Measurements from ENCODE around the gene MAFG. TPM values are rescaled to one million over a fixed set of nuclear protein-coding genes. Genes with fewer than 3 reads are reported as not detected.

The MAFG gene
- polyA plus RNA-seq, 1 of the 3 experiments (the other 2 are of a cell fraction), result 38.7 TPM

DNA sequence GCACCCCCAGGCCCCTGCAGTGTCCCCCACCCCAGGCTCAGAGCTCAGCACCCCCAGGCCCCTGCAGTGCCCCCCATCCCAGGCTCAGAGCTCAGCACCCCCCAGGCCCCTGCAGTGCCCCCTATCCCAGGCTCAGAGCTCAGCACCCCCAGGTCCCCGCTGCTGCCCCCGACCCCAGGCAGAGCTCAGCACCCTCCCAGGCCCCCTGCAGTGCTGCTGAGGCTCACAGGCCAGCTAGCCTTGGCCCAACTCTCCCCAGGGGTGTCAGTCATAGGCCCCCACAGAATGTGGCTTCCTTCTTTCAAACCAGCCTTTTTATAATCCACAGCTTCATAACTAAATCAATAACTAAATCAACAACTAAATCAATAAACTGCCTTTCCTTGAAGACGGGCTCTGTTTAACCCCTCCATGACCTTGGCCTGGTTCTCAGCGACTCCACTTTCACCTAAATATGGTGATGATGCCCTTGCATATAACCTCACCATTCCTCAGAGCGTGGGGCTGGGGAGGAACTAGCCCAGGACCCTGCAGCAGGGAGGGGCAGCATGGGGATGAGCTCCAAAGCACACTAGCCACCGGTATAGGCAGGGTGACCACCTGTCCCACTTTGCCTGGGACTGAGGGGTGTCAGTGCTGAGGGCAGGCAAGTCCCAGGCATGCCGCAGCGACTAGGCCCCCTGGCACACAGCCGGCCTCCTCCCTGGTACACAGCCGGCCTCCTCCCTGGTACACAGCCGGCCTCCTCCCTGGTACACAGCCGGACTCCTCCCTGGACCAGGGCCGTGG, 28.4 kb upstream of the MAFG start:
- no peak overlapping the region for H3K4me2 ChIP-seq
- peaks cover 0 to 25% of the 10 kb centered on the region in 2 experiments; a peak in 1 of 4 replicates for H3K4me1 ChIP-seq (ENCODE audit: control insufficient read depth in 1 of 2, insufficient read depth in 2 of 2, low read depth in 1 of 2, low read length in 1 of 2)
- WGBS (ENCODE audit: low lambda C conversion rate), result 91% methylated on average over 13 of the region's 13 CpGs
- no peak overlapping the region for H3K9ac ChIP-seq
- no peak overlapping the region for H3K4me3 ChIP-seq (ENCODE audit: low read depth in 2 of 2, low read length in 1 of 2)
- no peaks in the 10 kb centered on the region for H3K36me3 ChIP-seq (replicated peaks in 1 of 2; ENCODE audit: control insufficient read depth in 1 of 2, insufficient read depth in 2 of 2, low read length in 1 of 2)
- H4K20me1 ChIP-seq (ENCODE audit: insufficient read depth), result no peaks in the 10 kb centered on the region
- no peak for DNase-seq
- CTCF ChIA-PET, result interaction anchor here (0.8 to 12.4 kb wide), 6 partner anchors 59 to 87 kb away, joined by 3 to 168 read pairs (median 4); partner anchors contain the start of genes CENPX, DCXR and LRRC45
- no peak overlapping the region for H2AFZ ChIP-seq (ENCODE audit: low read depth)
- H3K9me3 ChIP-seq, result no peaks in the 10 kb centered on the region
- H3K27me3 ChIP-seq (ENCODE audit: insufficient read depth), result peaks cover 9% of the 10 kb centered on the region
- TF ChIP-seq GATA2 (CRISPR knock-in tag; IDR thresholded peaks at IDR 0.05) (no peak), NRF1 (IDR thresholded peaks at IDR 0.05; ENCODE audit: low read depth, low read length) (no peak), FOXJ3 (CRISPR knock-in tag; IDR thresholded peaks at IDR 0.05) (no peak), TCF12 (IDR thresholded peaks at IDR 0.05) (no peak), TAF1 (IDR thresholded peaks at IDR 0.05; ENCODE audit: borderline replicate concordance, low read depth, low read length) (no peak), FOXM1 (IDR thresholded peaks at IDR 0.05; ENCODE audit: low read depth) (no peak), RCOR1 (IDR thresholded peaks at IDR 0.05; ENCODE audit: low read length) (no peak), GABPA (IDR thresholded peaks at IDR 0.05; ENCODE audit: low read depth) (no peak), RFX5 (IDR thresholded peaks at IDR 0.05; ENCODE audit: low read length) (no peak), ELF1 (IDR thresholded peaks at IDR 0.05) (no peak)
- TF ChIP-seq, protein P1, sequence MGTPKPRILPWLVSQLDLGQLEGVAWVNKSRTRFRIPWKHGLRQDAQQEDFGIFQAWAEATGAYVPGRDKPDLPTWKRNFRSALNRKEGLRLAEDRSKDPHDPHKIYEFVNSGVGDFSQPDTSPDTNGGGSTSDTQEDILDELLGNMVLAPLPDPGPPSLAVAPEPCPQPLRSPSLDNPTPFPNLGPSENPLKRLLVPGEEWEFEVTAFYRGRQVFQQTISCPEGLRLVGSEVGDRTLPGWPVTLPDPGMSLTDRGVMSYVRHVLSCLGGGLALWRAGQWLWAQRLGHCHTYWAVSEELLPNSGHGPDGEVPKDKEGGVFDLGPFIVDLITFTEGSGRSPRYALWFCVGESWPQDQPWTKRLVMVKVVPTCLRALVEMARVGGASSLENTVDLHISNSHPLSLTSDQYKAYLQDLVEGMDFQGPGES (IDR thresholded peaks at IDR 0.05; ENCODE audit: low read depth, low read length), result no peak
- TF ChIP-seq, protein P2, sequence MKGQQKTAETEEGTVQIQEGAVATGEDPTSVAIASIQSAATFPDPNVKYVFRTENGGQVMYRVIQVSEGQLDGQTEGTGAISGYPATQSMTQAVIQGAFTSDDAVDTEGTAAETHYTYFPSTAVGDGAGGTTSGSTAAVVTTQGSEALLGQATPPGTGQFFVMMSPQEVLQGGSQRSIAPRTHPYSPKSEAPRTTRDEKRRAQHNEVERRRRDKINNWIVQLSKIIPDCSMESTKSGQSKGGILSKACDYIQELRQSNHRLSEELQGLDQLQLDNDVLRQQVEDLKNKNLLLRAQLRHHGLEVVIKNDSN (IDR thresholded peaks at IDR 0.05; ENCODE audit: borderline replicate concordance, low read depth), result no peak
- TF ChIP-seq, protein P3, sequence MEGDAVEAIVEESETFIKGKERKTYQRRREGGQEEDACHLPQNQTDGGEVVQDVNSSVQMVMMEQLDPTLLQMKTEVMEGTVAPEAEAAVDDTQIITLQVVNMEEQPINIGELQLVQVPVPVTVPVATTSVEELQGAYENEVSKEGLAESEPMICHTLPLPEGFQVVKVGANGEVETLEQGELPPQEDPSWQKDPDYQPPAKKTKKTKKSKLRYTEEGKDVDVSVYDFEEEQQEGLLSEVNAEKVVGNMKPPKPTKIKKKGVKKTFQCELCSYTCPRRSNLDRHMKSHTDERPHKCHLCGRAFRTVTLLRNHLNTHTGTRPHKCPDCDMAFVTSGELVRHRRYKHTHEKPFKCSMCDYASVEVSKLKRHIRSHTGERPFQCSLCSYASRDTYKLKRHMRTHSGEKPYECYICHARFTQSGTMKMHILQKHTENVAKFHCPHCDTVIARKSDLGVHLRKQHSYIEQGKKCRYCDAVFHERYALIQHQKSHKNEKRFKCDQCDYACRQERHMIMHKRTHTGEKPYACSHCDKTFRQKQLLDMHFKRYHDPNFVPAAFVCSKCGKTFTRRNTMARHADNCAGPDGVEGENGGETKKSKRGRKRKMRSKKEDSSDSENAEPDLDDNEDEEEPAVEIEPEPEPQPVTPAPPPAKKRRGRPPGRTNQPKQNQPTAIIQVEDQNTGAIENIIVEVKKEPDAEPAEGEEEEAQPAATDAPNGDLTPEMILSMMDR (IDR thresholded peaks at IDR 0.05), result no peak
- TF ChIP-seq, protein P4, sequence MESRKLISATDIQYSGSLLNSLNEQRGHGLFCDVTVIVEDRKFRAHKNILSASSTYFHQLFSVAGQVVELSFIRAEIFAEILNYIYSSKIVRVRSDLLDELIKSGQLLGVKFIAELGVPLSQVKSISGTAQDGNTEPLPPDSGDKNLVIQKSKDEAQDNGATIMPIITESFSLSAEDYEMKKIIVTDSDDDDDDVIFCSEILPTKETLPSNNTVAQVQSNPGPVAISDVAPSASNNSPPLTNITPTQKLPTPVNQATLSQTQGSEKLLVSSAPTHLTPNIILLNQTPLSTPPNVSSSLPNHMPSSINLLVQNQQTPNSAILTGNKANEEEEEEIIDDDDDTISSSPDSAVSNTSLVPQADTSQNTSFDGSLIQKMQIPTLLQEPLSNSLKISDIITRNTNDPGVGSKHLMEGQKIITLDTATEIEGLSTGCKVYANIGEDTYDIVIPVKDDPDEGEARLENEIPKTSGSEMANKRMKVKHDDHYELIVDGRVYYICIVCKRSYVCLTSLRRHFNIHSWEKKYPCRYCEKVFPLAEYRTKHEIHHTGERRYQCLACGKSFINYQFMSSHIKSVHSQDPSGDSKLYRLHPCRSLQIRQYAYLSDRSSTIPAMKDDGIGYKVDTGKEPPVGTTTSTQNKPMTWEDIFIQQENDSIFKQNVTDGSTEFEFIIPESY (IDR thresholded peaks at IDR 0.05; ENCODE audit: borderline replicate concordance, low read depth), result no peak
- TF ChIP-seq, protein P5, sequence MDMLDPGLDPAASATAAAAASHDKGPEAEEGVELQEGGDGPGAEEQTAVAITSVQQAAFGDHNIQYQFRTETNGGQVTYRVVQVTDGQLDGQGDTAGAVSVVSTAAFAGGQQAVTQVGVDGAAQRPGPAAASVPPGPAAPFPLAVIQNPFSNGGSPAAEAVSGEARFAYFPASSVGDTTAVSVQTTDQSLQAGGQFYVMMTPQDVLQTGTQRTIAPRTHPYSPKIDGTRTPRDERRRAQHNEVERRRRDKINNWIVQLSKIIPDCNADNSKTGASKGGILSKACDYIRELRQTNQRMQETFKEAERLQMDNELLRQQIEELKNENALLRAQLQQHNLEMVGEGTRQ (IDR thresholded peaks at IDR 0.05; ENCODE audit: borderline replicate concordance, low read depth, low read length), result no peak
- TF ChIP-seq, protein P6, sequence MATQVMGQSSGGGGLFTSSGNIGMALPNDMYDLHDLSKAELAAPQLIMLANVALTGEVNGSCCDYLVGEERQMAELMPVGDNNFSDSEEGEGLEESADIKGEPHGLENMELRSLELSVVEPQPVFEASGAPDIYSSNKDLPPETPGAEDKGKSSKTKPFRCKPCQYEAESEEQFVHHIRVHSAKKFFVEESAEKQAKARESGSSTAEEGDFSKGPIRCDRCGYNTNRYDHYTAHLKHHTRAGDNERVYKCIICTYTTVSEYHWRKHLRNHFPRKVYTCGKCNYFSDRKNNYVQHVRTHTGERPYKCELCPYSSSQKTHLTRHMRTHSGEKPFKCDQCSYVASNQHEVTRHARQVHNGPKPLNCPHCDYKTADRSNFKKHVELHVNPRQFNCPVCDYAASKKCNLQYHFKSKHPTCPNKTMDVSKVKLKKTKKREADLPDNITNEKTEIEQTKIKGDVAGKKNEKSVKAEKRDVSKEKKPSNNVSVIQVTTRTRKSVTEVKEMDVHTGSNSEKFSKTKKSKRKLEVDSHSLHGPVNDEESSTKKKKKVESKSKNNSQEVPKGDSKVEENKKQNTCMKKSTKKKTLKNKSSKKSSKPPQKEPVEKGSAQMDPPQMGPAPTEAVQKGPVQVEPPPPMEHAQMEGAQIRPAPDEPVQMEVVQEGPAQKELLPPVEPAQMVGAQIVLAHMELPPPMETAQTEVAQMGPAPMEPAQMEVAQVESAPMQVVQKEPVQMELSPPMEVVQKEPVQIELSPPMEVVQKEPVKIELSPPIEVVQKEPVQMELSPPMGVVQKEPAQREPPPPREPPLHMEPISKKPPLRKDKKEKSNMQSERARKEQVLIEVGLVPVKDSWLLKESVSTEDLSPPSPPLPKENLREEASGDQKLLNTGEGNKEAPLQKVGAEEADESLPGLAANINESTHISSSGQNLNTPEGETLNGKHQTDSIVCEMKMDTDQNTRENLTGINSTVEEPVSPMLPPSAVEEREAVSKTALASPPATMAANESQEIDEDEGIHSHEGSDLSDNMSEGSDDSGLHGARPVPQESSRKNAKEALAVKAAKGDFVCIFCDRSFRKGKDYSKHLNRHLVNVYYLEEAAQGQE (IDR thresholded peaks at IDR 0.05; ENCODE audit: low read depth, low read length), result no peak
- H3K79me2 ChIP-seq (ENCODE audit: insufficient read depth), result no peaks in the 10 kb centered on the region
- H3F3A ChIP-seq (replicated peaks; ENCODE audit: insufficient read depth), result no peaks in the 10 kb centered on the region
- POLR2A ChIA-PET, result no interaction called here
- H3K9me2 ChIP-seq, result no peaks in the 10 kb centered on the region
- H3K27ac ChIP-seq (ENCODE audit: low read depth in 2 of 2, low read length in 1 of 2), result no peak overlapping the region; a peak in 1 of 4 replicates
